ENCODE measurements around the gene RUVBL2. TPM values are rescaled to one million over a fixed set of nuclear protein-coding genes. Genes with fewer than 3 reads are reported as not detected.

RUVBL2 gene
- total RNA-seq, 1 experiment from 2014 or later = 130 TPM

- Histone ChIP-seq H3T11ph (ENCODE audit: low read length) (no peak overlapping the region), H3K23me2 (ENCODE audit: insufficient read length, low read depth, low read length, poor library complexity, severe bottlenecking) (peaks cover 8% of the 10 kb centered on the region), H2BK15ac (ENCODE audit: low read depth, low read length) (no peak overlapping the region), H4K91ac (ENCODE audit: insufficient read length, low read depth, low read length) (no peak overlapping the region), H3K79me2 (ENCODE audit: insufficient read depth, low read length) (no peaks in the 10 kb centered on the region), H3K4me2 (ENCODE audit: insufficient read depth, insufficient read length, low read length) (no peak overlapping the region), H3K4me1 (ENCODE audit: insufficient read depth, low read length) (no peaks in the 10 kb centered on the region), H3K56ac (ENCODE audit: insufficient read length, low read depth, low read length) (no peak overlapping the region), H3K79me1 (ENCODE audit: insufficient read depth, low read depth, low read length, poor library complexity, severe bottlenecking) (no peaks in the 10 kb centered on the region), H4K20me1 (ENCODE audit: control insufficient read depth, insufficient read depth, insufficient read length) (no peaks in the 10 kb centered on the region), H3K18ac (ENCODE audit: insufficient read length, low read depth, low read length) (no peak overlapping the region), H4K8ac (replicated peaks; ENCODE audit: insufficient read length, low read depth, low read length) (no peak overlapping the region), H4K5ac (ENCODE audit: insufficient read length, low read depth, low read length) (no peak overlapping the region), H3K4ac (ENCODE audit: low read depth, low read length) (no peak overlapping the region), H3K23ac (ENCODE audit: insufficient read length, low read depth, low read length) (no peak overlapping the region), H2AK5ac (ENCODE audit: insufficient read length, low read length) (no peak overlapping the region), H2BK20ac (ENCODE audit: low read depth, low read length, poor library complexity, severe bottlenecking) (no peak overlapping the region), H2BK5ac (ENCODE audit: insufficient read length, low read length) (no peak overlapping the region), H2BK12ac (ENCODE audit: insufficient read length, low read depth, low read length) (no peak overlapping the region), H3K27me3 (ENCODE audit: insufficient read depth, low read length) (no peaks in the 10 kb centered on the region; the same call in 1 of the 2 replicates), H2BK120ac (ENCODE audit: low read depth, low read length, poor library complexity, severe bottlenecking) (no peak overlapping the region), H3K14ac (ENCODE audit: insufficient read depth, low read length) (no peak overlapping the region), H2AFZ (ENCODE audit: low read length) (no peak overlapping the region), H3K9ac (ENCODE audit: extremely low read depth, insufficient read length, low read length) (no peak overlapping the region), H3K9me3 (ENCODE audit: control insufficient read depth, low read depth, low read length) (no peaks in the 10 kb centered on the region), H3K27ac (ENCODE audit: insufficient read length, low read depth, low read length) (no peak overlapping the region)
- peaks cover 13% of the 10 kb centered on the region for H3K27me3 Mint-ChIP-seq (ENCODE audit: low read depth)
- peaks cover 4 to 16% of the 10 kb centered on the region in 2 experiments for H3K4me1 Mint-ChIP-seq
- peak overlapping the region in 1 of 3 experiments; percentile 44; a peak in 1 of 7 replicates for H3K27ac Mint-ChIP-seq
- H3K9me3 Mint-ChIP-seq = peaks cover 0 to 1% of the 10 kb centered on the region in 2 experiments; a peak in 1 of 5 replicates
- no peak for TF ChIP-seq CTCF (conservative IDR thresholded peaks at IDR 0.05)
- no CpG with 5 or more reads among the region's 32 CpGs for WGBS (ENCODE audit: extremely low coverage, insufficient read length, low lambda C conversion rate)
- no peak overlapping the region for H3K4me3 Mint-ChIP-seq
- DNase-seq = no peak
- peaks cover 21 to 69% (median 66%) of the 10 kb centered on the region in 3 experiments; a peak in 6 of 7 replicates for H3K36me3 Mint-ChIP-seq (ENCODE audit: insufficient read depth in 1 of 3, low read depth in 3 of 3)
These were observed 20.6 kb downstream of the RUVBL2 start for GRCh38 chr19:49014123-49014869.

Measured in H9 (cell line).